SH-SY5Y (cell line): ENCODE measurements around the gene FANCE.

Source experiments
- GATA2 ChIP-seq: IDR thresholded peaks from 2 replicates; pipeline ENCODE4 v1.6.1; 2011; ENCODE audit warnings: mild to moderate bottlenecking, low read depth, low read length
- GATA3 ChIP-seq: IDR thresholded peaks from 2 replicates; pipeline ENCODE4 v1.6.1; 2011; ENCODE audit warnings: low read depth, mild to moderate bottlenecking, low read length, moderate library complexity

DNA sequence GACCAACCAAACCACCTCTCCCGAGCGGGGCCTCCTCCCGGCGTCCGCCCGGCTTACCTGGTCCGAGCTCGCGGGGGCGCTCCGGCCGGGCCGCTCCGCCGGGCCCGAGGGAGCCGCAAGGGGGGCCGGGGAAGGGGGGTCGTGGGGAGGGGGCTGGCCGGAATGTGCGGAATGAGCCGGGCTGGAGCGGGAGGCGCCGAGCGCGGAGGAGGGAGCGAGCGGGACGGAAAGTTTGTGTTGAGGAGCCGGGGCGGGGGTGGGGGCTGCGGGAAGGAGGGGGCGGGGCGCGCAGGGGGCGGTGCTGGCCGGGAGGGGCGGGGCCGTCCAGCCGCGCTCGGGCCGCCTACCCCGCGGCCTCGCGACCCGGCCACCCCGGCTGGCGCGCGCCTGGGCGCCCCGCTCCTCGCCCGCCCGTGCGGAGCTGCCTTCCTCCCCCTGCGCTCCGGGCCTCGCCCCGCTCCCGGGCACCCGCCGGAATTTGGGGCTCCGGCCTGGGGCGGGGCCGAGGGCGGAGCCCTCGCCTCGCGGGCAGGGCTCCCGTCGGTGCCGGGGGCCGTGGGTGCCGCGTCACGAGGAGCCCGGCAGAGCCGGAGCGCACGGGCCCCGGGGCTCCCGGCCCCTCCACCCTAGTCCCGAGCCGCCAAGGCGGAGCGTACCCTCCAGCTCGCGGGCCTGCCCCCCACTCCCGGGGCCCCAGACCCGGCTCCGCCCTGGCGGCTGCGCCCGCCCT is 44.9 kb downstream of the FANCE start, which contains the start of gene TEAD3:
- TF ChIP-seq GATA2 (no peak), GATA3 (no peak)
